Measurements from ENCODE around the gene CELSR1. TPM values are rescaled to one million over a fixed set of nuclear protein-coding genes. Genes with fewer than 3 reads are reported as not detected.
A peak's percentile ranks its signal among the peaks of the same experiment; 100 is the strongest.

CELSR1 gene
- total RNA-seq, 3 donors from 2014 or later, result 1.9 to 4.2 (median 2.5) TPM

DNA sequence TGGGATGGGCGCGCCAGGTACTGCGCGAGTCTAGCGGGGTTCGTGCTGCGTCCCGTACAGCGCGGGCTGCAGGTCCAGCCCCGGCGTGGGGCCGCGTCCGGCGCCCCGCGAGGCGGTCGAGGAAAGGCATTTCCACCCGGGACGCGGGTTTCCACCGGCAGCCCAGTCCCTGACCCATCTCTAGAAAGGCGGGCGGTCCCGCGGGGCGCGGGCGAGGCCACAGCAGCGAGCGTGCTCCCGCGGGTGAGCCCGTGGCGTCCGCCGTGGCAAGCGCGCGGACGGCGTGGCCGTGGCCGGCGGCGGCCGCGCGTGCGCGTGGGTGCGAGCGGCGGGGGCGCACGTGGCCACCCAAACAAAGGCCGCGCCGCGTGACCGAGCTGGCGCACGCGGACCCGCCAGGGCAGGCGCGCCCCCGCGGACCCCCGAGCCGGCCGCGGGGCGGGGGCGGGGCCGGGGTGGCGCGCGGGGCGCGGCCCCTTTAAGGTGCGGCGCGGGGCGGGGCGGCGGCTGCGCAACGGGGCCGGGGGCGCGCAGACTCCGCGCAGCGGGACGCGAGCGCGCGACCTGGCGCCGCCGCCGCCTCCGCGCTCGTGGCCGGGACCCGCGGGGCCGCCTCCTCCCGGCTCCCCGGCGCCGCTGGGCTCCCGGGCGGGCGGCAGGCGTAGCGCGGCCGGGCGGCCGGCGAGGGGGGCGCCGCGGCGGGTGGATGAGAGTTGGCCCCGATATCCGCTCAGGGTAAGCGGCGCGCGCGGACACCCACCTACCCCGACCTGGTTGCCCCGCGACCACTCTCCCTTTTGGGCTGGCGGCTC lies 39.3 kb upstream of the CELSR1 start:
- Histone ChIP-seq H3K36me3 (ENCODE audit: low read depth) (no peaks in the 10 kb centered on the region), H3K4me3 (peak overlapping the region; percentile 74), H3K9me3 (peaks cover 4% of the 10 kb centered on the region), H3K4me1 (ENCODE audit: low read depth) (peaks cover 59% of the 10 kb centered on the region)
- DNase-seq (peak; percentile 73 to 78 (median 74)), ATAC-seq (peak; percentile 31)
- intact Hi-C loops (cut with DNase I, micrococcal nuclease), result no loop called here
- TF ChIP-seq, protein P1, sequence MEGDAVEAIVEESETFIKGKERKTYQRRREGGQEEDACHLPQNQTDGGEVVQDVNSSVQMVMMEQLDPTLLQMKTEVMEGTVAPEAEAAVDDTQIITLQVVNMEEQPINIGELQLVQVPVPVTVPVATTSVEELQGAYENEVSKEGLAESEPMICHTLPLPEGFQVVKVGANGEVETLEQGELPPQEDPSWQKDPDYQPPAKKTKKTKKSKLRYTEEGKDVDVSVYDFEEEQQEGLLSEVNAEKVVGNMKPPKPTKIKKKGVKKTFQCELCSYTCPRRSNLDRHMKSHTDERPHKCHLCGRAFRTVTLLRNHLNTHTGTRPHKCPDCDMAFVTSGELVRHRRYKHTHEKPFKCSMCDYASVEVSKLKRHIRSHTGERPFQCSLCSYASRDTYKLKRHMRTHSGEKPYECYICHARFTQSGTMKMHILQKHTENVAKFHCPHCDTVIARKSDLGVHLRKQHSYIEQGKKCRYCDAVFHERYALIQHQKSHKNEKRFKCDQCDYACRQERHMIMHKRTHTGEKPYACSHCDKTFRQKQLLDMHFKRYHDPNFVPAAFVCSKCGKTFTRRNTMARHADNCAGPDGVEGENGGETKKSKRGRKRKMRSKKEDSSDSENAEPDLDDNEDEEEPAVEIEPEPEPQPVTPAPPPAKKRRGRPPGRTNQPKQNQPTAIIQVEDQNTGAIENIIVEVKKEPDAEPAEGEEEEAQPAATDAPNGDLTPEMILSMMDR (IDR thresholded peaks at IDR 0.05), result no peak

DNA sequence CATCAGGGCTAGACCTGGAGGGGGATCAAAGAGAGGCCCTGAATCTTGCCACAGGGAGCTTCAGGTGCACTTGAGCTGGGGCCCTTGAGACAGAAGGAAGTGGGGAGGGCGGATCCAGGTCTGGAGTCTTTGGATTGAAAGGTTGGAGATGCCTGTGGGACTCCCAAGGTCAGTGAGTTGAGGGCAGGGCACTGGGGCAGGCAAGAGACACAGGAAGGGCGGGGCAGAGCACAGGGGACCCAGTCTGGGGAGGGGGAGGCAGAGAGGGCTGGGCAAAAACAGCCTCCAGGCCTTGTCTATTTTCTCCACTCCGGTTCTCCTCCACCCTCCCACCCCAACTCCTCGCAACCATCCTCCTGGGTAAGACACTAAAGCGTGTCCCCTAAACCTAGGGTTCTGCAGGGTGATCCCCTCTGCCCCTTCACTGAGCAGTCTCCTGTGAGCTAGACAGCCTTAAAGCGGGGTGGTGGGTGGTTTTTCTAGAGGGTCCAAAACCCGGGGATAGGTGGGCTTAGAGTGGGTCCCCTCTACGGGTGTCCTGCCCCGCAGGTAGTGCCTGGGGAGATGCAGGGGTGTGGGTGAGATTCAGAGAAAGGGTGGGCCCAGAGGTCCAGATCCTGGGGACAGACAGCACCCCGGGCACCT lies 38.6 kb upstream of the CELSR1 start:
- peak; percentile 48 for ATAC-seq
- no peak overlapping the region for H3K4me3 ChIP-seq
- H3K36me3 ChIP-seq (ENCODE audit: low read depth), result no peaks in the 10 kb centered on the region
- intact Hi-C loops (cut with DNase I, micrococcal nuclease), result no loop called here
- DNase-seq, result peak; percentile 38 to 75 (median 69)
- TF ChIP-seq, protein P1 (IDR thresholded peaks at IDR 0.05), result no peak
- H3K4me1 ChIP-seq (ENCODE audit: low read depth), result peaks cover 52% of the 10 kb centered on the region
- H3K9me3 ChIP-seq, result peaks cover 12% of the 10 kb centered on the region

DNA sequence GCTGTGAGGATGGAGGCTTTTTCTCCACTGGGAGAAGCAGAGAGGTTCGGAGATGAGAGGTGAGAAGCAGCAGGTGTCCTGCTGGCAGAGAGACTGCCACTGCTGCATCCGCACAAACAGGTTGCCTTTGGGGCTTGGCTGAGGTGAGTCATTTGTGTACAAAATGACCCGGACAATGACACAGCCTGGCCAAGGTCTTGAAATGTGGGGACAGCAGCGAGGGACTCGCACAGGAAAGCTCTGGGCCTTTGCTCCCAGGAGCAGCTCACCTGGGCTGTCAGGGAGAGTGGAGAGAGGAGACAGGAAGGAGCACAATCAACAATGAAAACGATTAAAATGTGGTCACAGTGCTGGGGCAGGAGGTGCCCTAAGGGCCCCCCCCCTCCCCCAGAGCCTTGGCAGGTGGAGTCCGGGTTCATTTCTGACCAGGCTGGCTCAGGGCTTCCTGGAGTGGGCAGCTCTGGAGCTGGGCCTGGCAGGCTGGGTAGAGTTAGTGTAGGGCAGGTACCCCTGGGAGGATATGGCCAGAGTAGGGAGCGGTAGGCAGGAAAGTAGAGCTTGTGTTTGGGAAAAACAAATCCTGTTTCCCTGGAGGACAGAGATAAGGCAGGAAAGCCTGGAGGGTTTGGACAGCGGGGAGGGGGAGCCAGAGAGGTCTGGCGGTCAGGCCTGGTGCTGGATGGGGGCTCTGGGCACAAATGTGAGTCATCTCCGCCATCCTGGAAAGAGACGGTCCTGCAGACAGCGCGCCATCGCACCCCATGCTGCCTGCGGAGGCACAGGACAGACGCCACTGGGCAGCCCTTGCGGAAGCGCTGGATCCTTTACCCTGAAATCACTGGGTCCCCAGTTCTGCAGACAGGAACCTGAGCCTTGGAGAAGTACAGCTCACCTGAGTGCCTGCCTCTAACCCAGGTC lies 37.8 kb upstream of the CELSR1 start:
- intact Hi-C loops (cut with DNase I, micrococcal nuclease), result no loop called here
- peaks cover 46% of the 10 kb centered on the region for H3K4me1 ChIP-seq (ENCODE audit: low read depth)
- ATAC-seq, result peak; percentile 57

DNA sequence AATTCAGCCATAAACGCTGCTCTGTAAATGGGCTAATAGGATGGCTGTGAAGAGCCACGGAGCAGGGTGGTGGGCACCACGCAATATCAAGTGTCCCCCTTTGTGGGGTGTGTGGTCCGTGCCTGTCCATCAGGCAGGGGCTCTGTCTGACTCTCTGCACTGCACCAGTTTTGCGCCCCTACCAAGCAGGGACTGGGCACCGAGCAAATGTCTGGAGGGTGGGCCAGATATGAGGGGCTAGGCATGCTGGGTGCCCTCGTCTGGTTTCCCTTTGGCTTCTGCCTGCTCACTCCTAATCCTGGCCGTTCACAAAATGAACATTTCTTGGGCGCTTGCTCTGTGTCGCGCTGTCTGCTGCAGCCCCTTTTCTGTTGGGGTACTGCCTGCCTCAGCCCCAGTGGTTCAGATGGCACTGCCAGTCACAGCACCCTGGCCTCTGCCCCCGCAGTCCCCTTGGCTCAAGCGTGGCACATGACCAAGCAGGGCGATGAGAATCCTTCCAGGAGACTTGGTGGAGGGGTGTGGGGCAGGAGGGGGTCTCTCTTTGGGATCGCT lies 37.1 kb upstream of the CELSR1 start:
- H3K4me3 ChIP-seq, result no peak overlapping the region
- intact Hi-C loops (cut with DNase I, micrococcal nuclease), result no loop called here
- TF ChIP-seq, protein P1 (IDR thresholded peaks at IDR 0.05), result no peak
- DNase-seq, result peak in 2 of 3 donors; percentile 26 to 56
- H3K4me1 ChIP-seq (ENCODE audit: low read depth), result peaks cover 39% of the 10 kb centered on the region
- H3K9me3 ChIP-seq, result peaks cover 14% of the 10 kb centered on the region
- ATAC-seq, result no peak
- H3K36me3 ChIP-seq (ENCODE audit: low read depth), result no peaks in the 10 kb centered on the region

More for the DNA sequence above, 37.8 kb upstream of the CELSR1 start:
- peak; percentile 61 to 70 (median 65) for DNase-seq
- no peak overlapping the region for H3K4me3 ChIP-seq
- H3K36me3 ChIP-seq (ENCODE audit: low read depth), result no peaks in the 10 kb centered on the region
- TF ChIP-seq, protein P1 (IDR thresholded peaks at IDR 0.05), result no peak
- H3K9me3 ChIP-seq, result peaks cover 14% of the 10 kb centered on the region
